GM21717 (cell line): ENCODE data around the gene KRT78.
"Not testable (repeated sequence)": the region's sequence is repeated elsewhere in the genome, so short reads cannot be mapped to it uniquely, and the experiment has no call there.

Source experiments
- ATAC-seq: cut with Tn5 transposase; IDR thresholded peaks from one replicate; pipeline ENCODE4 v1.9.1; 2021; ENCODE audit warnings: mild to moderate bottlenecking, moderate library complexity; ENCODE audit not compliant: unreplicated experiment

KRT78 gene

GRCh38 chr12:52848661-52849255 is at the start of gene KRT78:
Gene KRT78, minus strand, starts transcription at chr12:52848994. Its CDS starts 64 bp downstream, at chr12:52848930.
- ATAC-seq: no peak

- no peak for ATAC-seq
Observed at GRCh38 chr12:52896190-52897100, 47.7 kb upstream of the KRT78 start.

- ATAC-seq: no peak
Observed at GRCh38 chr12:52895726-52896189, 47.0 kb upstream of the KRT78 start.

- no peak for ATAC-seq
Observed at GRCh38 chr12:52892974-52893373, 44.2 kb upstream of the KRT78 start.

GRCh38 chr12:52892207-52892852 is 43.5 kb upstream of the KRT78 start:
- no peak for ATAC-seq

- ATAC-seq: no peak
Observed at GRCh38 chr12:52891044-52891443, 42.2 kb upstream of the KRT78 start.

GRCh38 chr12:52890417-52890816 is 41.6 kb upstream of the KRT78 start:
- no peak for ATAC-seq

GRCh38 chr12:52884526-52885293 is 35.9 kb upstream of the KRT78 start:
- ATAC-seq: no peak

GRCh38 chr12:52880499-52880898 is 31.7 kb upstream of the KRT78 start:
- not testable (repeated sequence) for ATAC-seq

- no peak for ATAC-seq
Observed at GRCh38 chr12:52879394-52880351, 30.9 kb upstream of the KRT78 start.

GRCh38 chr12:52878507-52879393 is 30.0 kb upstream of the KRT78 start:
- ATAC-seq: no peak

- ATAC-seq: no peak
Observed at GRCh38 chr12:52877242-52877641, 28.4 kb upstream of the KRT78 start.

- no peak for ATAC-seq
Observed at GRCh38 chr12:52876372-52876771, 27.6 kb upstream of the KRT78 start.

GRCh38 chr12:52874573-52875435 is 26.0 kb upstream of the KRT78 start:
- ATAC-seq: no peak

GRCh38 chr12:52873832-52874572 is 25.2 kb upstream of the KRT78 start:
- ATAC-seq: no peak

- ATAC-seq: no peak
Observed at GRCh38 chr12:52873513-52873831, 24.7 kb upstream of the KRT78 start.

GRCh38 chr12:52872644-52873389 is 24.0 kb upstream of the KRT78 start:
- ATAC-seq: no peak
